Fibroblast of villous mesenchyme (primary cell): Measurements from ENCODE around the gene DRC3. TPM values are rescaled to one million over a fixed set of nuclear protein-coding genes. Genes with fewer than 3 reads are reported as not detected.
A peak's percentile ranks its signal among the peaks of the same experiment; 100 is the strongest.

Source experiments
- DNase-seq: peaks from one replicate; pipeline ENCODE4 v3.0.0-alpha.2; 2010; ENCODE audit warnings: low read depth
- H3K4me3 ChIP-seq: 2 replicates; pipeline ENCODE4 v1.5.1; 2011; ENCODE audit warnings: low read depth, mild to moderate bottlenecking, low read length
- total RNA-seq: library from RNA; depleted of rRNA; stranded (reverse); fragments of >200 nt; gene quantifications from 2 replicates; pipeline ENCODE4 v1.2.3, GENCODE V29; 2012
- TF ChIP-seq, protein P1 (sequence below): IDR thresholded peaks from 2 replicates; pipeline ENCODE4 v1.5.1; 2012; ENCODE audit warnings: low read depth, mild to moderate bottlenecking, low read length; ENCODE audit not compliant: insufficient read depth

Gene DRC3
- total RNA-seq, 1 donor: under 0.01 TPM

DNA sequence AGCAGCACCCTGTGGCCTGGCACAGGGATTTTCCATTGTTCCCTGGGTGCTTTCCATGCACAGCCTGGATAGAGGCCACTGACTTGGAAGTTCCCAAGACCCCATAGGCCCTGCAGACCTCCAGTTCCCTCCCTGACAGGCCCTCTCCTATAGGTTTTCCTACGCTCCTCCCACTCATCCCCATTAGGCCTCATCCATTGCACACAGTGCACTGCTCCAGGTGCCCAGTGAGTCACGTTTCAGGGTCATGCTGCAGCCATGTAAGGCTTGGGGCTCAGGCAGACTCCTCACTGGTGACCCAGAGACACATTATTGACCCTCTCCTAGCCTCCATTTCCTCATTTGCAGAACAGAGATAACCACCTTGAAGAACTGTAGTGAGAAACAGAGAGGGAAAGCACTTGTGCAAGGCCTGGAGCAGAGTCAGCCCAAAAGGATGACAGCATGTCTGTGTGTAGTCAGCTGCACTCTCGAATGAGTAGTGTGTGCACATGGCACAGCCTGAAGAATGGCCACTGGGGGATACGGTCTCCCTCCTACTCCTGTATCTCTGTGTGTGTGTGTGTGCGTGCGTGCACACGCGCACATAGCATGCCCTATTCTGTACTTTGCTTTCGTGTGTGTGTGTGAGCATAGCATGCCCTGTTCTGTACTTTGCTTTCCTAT, 26.8 kb downstream of the DRC3 start:
- H3K4me3 ChIP-seq: no peak overlapping the region
- DNase-seq: no peak
- TF ChIP-seq, protein P1, sequence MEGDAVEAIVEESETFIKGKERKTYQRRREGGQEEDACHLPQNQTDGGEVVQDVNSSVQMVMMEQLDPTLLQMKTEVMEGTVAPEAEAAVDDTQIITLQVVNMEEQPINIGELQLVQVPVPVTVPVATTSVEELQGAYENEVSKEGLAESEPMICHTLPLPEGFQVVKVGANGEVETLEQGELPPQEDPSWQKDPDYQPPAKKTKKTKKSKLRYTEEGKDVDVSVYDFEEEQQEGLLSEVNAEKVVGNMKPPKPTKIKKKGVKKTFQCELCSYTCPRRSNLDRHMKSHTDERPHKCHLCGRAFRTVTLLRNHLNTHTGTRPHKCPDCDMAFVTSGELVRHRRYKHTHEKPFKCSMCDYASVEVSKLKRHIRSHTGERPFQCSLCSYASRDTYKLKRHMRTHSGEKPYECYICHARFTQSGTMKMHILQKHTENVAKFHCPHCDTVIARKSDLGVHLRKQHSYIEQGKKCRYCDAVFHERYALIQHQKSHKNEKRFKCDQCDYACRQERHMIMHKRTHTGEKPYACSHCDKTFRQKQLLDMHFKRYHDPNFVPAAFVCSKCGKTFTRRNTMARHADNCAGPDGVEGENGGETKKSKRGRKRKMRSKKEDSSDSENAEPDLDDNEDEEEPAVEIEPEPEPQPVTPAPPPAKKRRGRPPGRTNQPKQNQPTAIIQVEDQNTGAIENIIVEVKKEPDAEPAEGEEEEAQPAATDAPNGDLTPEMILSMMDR: no peak

DNA sequence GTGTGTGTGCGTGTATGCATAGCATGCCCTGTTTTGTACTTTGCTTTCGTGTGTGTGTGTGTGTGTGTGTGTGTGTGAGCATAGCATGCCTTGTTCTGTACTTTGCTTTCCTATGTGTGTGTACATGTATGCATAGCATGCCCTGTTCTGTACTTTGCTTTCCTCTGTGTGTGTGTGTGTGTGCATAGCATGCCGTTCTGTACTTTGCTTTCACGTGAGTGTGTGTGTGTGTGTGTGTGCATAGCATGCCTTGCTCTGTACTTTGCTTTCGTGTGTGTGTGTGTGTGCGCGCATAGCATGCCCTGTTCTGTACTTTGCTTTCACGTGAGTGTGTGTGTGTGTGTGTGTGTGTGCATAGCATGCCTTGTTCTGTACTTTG, 27.4 kb downstream of the DRC3 start:
- no peak overlapping the region for H3K4me3 ChIP-seq
- no peak for DNase-seq
- TF ChIP-seq, protein P1: no peak

GRCh38 chr17:18002171-18002570, 29.5 kb downstream of the DRC3 start:
- DNase-seq: peak; percentile 41
- TF ChIP-seq, protein P1: no peak
- no peak overlapping the region for H3K4me3 ChIP-seq

DNA sequence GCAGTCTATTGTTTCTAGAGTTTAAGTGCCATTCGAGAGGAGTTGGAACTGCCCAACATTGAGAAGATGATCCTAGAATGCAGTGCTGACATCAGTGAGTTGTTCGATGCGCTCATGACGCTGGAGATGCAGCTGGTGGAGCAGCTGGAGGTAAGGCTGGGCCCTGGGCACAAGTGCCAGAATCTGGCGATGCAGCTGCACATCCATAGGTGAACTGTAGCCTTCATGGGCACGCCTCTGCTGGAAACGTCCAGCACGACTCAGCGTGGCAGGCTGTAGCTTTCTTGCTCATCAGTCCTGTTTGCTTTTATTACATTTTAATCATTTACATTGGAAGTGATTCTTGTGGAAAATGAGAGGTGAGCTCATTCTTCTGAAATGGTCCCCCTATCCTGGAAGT, 31.7 kb downstream of the DRC3 start:
- TF ChIP-seq, protein P1: no peak
- H3K4me3 ChIP-seq: no peak overlapping the region
- no peak for DNase-seq

- DNase-seq: no peak
- H3K4me3 ChIP-seq: no peak overlapping the region
- TF ChIP-seq, protein P1: peak; percentile 20
Measured at GRCh38 chr17:18004884-18005305, 32.2 kb downstream of the DRC3 start.

- DNase-seq: no peak
- no peak overlapping the region for H3K4me3 ChIP-seq
- TF ChIP-seq, protein P1: no peak
Measured at GRCh38 chr17:18005496-18005895, 32.8 kb downstream of the DRC3 start.
